GM23338 (cell line): Measurements from ENCODE around the gene PUM2. TPM values are rescaled to one million over a fixed set of nuclear protein-coding genes. Genes with fewer than 3 reads are reported as not detected.

Source experiments
- ATAC-seq: fragments of 200-7000 bp; cut with Tn5 transposase; 3 replicates; pipeline ENCODE4 v1.9.1; 2020
- DNase-seq: peaks from one replicate; pipeline ENCODE4 v3.0.0-alpha.2; 2015; ENCODE audit warnings: low spot score
- H2AFZ ChIP-seq: fragments of 200-600 bp; sonication (generic); 2 replicates; pipeline ENCODE4 v1.8.0; 2016; ENCODE audit warnings: antibody characterized with exemption, mild to moderate bottlenecking, moderate library complexity
- H3F3A ChIP-seq: fragments of 200-600 bp; sonication (generic); replicated peaks from 2 replicates; pipeline ENCODE4 v1.8.0; 2017; ENCODE audit warnings: antibody characterized with exemption, mixed run types, low read depth
- H3K27ac ChIP-seq: fragments of 200-600 bp; sonication (generic); 2 replicates; pipeline ENCODE4 v1.6.1; 2016; ENCODE audit warnings: low read depth
- H3K27me3 ChIP-seq: fragments of 200-600 bp; sonication (generic); 2 replicates; pipeline ENCODE4 v1.8.0; 2016; ENCODE audit warnings: mild to moderate bottlenecking, mixed run types, moderate library complexity; ENCODE audit not compliant: insufficient read depth
- H3K36me3 ChIP-seq: fragments of 200-600 bp; sonication (generic); 2 replicates; pipeline ENCODE4 v1.8.0; 2016; ENCODE audit warnings: mild to moderate bottlenecking; ENCODE audit not compliant: insufficient read depth
- H3K4me1 ChIP-seq: fragments of 200-600 bp; sonication (generic); 2 replicates; pipeline ENCODE4 v1.8.0; 2016; ENCODE audit warnings: mild to moderate bottlenecking, moderate library complexity; ENCODE audit not compliant: insufficient read depth
- H3K4me2 ChIP-seq: fragments of 200-600 bp; sonication (generic); 2 replicates; pipeline ENCODE4 v1.7.1; 2017; ENCODE audit warnings: mixed run types
- H3K4me3 ChIP-seq: fragments of 200-600 bp; sonication (generic); 2 replicates; pipeline ENCODE4 v1.6.1; 2016; ENCODE audit warnings: mixed run types
- H3K79me2 ChIP-seq: fragments of 200-600 bp; sonication (generic); replicated peaks from 2 replicates; pipeline ENCODE4 v1.8.0; 2017; ENCODE audit warnings: mild to moderate bottlenecking; ENCODE audit not compliant: insufficient read depth
- H3K9me2 ChIP-seq: fragments of 200-600 bp; sonication (generic); 2 replicates; pipeline ENCODE4 v1.8.0; 2017; ENCODE audit not compliant: insufficient read depth
- H4K20me1 ChIP-seq: fragments of 200-600 bp; sonication (generic); replicated peaks from 2 replicates; pipeline ENCODE4 v1.8.0; 2017; ENCODE audit warnings: mild to moderate bottlenecking; ENCODE audit not compliant: insufficient read depth
- H3K27ac Mint-ChIP-seq: 2 replicates; pipeline ENCODE4 v1.8.0; 2020; ENCODE audit warnings: inconsistent platforms, mild to moderate bottlenecking, moderate library complexity, mixed read lengths
- H3K27me3 Mint-ChIP-seq: 3 replicates; pipeline ENCODE4 v1.8.0; 2022; ENCODE audit warnings: low read depth, mild to moderate bottlenecking, moderate library complexity, mixed read lengths, inconsistent platforms; ENCODE audit not compliant: insufficient read depth, poor library complexity
- H3K36me3 Mint-ChIP-seq: 3 replicates; pipeline ENCODE4 v1.8.0; 2021; ENCODE audit warnings: low read depth, mild to moderate bottlenecking, inconsistent platforms, moderate library complexity, mixed read lengths
- H3K4me1 Mint-ChIP-seq: 3 replicates; pipeline ENCODE4 v1.8.0; 2020; ENCODE audit warnings: mild to moderate bottlenecking, inconsistent platforms, mixed read lengths
- H3K4me3 Mint-ChIP-seq: 3 replicates; pipeline ENCODE4 v1.8.0; 2021; ENCODE audit warnings: moderate library complexity, mild to moderate bottlenecking, inconsistent platforms, mixed read lengths
- H3K9me3 Mint-ChIP-seq: 3 replicates; pipeline ENCODE4 v1.8.0; 2020; ENCODE audit warnings: moderate library complexity, mild to moderate bottlenecking, inconsistent platforms, mixed read lengths
- POLR2AphosphoS5 ChIP-seq: IDR thresholded peaks from 2 replicates; pipeline ENCODE4 v1.6.1; 2016; ENCODE audit warnings: antibody characterized with exemption, low read depth
- ZNF331 ChIP-seq: fragments of 250-450 bp; sonication (Bioruptor Pico); IDR thresholded peaks from 2 replicates; pipeline ENCODE4 v1.5.0; 2020; ENCODE audit warnings: low read depth, mild to moderate bottlenecking, moderate library complexity
- polyA plus RNA-seq: library from polyadenylated mRNA; unstranded; fragments of >200 nt; fragmentation: Nextera tagmentation; extraction: Ambion mirVana; gene quantifications from 2 replicates; pipeline ENCODE4 v1.2.1, GENCODE V29; 2016
- total RNA-seq: library from RNA; depleted of rRNA; stranded (reverse); fragments of >200 nt; shearing (Covaris generic); gene quantifications from 2 replicates; pipeline ENCODE4 v1.2.3, GENCODE V29; 2014
- TF ChIP-seq, protein P1 (sequence below): IDR thresholded peaks from one replicate; pipeline ENCODE4 v1.6.1; 2018; ENCODE audit warnings: antibody characterized with exemption; ENCODE audit not compliant: unreplicated experiment
- TF ChIP-seq, protein P2 (sequence below), 2 experiments: fragments of 200-600 bp in 1 of 2; sonication (generic) in 1 of 2; conservative IDR thresholded peaks; 2 replicates each; pipeline versions ENCODE4 v1.5.1 to v1.6.1; 2016 to 2017; ENCODE audit warnings: antibody characterized with exemption in 2 of 2, low read depth in 2 of 2, mild to moderate bottlenecking in 2 of 2, moderate library complexity in 1 of 2

Gene PUM2
- total and polyA plus RNA-seq, 2 experiments from 2014 or later = 29.9 to 94.1 TPM

GRCh38 chr2:20207051-20207450 is 143.6 kb downstream of the PUM2 start:
- Mint-ChIP-seq H3K36me3 (peaks cover 21% of the 10 kb centered on the region), H3K9me3 (no peaks in the 10 kb centered on the region), H3K27ac (peak overlapping the region; percentile 75), H3K27me3 (peaks cover 2% of the 10 kb centered on the region), H3K4me3 (no peak overlapping the region), H3K4me1 (peaks cover 7% of the 10 kb centered on the region; the same call in 2 of the 3 replicates)
- Histone ChIP-seq H3K4me2 (no peak overlapping the region), H3F3A (no peaks in the 10 kb centered on the region), H4K20me1 (peaks cover 7% of the 10 kb centered on the region; the same call in 1 of the 2 replicates), H3K79me2 (peaks cover 39% of the 10 kb centered on the region), H3K27me3 (no peaks in the 10 kb centered on the region), H2AFZ (no peak overlapping the region), H3K4me1 (peaks cover 4% of the 10 kb centered on the region; the same call in 1 of the 2 replicates), H3K9me2 (no peaks in the 10 kb centered on the region), H3K27ac (no peak overlapping the region), H3K36me3 (peaks cover 4% of the 10 kb centered on the region), H3K4me3 (no peak overlapping the region)
- DNase-seq (no peak), ATAC-seq (no peak)
- TF ChIP-seq, protein P1, sequence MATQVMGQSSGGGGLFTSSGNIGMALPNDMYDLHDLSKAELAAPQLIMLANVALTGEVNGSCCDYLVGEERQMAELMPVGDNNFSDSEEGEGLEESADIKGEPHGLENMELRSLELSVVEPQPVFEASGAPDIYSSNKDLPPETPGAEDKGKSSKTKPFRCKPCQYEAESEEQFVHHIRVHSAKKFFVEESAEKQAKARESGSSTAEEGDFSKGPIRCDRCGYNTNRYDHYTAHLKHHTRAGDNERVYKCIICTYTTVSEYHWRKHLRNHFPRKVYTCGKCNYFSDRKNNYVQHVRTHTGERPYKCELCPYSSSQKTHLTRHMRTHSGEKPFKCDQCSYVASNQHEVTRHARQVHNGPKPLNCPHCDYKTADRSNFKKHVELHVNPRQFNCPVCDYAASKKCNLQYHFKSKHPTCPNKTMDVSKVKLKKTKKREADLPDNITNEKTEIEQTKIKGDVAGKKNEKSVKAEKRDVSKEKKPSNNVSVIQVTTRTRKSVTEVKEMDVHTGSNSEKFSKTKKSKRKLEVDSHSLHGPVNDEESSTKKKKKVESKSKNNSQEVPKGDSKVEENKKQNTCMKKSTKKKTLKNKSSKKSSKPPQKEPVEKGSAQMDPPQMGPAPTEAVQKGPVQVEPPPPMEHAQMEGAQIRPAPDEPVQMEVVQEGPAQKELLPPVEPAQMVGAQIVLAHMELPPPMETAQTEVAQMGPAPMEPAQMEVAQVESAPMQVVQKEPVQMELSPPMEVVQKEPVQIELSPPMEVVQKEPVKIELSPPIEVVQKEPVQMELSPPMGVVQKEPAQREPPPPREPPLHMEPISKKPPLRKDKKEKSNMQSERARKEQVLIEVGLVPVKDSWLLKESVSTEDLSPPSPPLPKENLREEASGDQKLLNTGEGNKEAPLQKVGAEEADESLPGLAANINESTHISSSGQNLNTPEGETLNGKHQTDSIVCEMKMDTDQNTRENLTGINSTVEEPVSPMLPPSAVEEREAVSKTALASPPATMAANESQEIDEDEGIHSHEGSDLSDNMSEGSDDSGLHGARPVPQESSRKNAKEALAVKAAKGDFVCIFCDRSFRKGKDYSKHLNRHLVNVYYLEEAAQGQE = no peak
- TF ChIP-seq POLR2AphosphoS5 = no peak

DNA sequence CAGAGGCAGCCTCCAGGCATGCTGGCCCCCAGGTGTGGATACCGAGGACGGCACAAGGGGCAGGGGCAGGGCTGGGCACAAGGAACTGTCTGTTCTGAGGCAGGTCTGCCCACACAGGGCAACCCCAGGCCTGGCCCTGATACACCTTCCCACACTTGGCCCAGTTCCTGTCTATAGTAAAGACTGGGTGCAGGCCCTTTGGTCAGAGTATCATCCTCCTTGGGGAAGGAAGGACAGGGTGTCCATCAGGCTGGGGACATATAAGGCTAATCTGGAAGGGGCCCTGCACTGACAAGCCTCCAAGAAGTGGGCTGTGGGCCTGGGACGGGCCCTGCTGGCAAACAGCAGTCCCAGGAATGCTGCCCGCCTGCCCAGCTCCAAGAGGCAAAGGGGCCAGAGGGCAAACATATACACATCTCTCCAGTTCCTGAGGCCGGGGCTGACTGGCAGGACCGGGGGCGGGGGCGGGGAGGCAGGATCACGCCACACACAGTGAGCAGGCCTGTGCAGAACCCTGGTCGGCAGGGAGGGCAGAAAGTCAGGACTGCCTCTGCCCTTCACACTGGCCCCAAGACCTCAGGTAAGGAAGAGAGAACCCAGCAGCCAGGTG is 144.6 kb downstream of the PUM2 start:
- TF ChIP-seq, protein P2, sequence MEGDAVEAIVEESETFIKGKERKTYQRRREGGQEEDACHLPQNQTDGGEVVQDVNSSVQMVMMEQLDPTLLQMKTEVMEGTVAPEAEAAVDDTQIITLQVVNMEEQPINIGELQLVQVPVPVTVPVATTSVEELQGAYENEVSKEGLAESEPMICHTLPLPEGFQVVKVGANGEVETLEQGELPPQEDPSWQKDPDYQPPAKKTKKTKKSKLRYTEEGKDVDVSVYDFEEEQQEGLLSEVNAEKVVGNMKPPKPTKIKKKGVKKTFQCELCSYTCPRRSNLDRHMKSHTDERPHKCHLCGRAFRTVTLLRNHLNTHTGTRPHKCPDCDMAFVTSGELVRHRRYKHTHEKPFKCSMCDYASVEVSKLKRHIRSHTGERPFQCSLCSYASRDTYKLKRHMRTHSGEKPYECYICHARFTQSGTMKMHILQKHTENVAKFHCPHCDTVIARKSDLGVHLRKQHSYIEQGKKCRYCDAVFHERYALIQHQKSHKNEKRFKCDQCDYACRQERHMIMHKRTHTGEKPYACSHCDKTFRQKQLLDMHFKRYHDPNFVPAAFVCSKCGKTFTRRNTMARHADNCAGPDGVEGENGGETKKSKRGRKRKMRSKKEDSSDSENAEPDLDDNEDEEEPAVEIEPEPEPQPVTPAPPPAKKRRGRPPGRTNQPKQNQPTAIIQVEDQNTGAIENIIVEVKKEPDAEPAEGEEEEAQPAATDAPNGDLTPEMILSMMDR (conservative IDR thresholded peaks at IDR 0.05; ENCODE audit: low read depth in 2 of 2) = peak in 1 of 2 experiments; percentile 29; a peak in 2 of 4 replicates
- TF ChIP-seq ZNF331 (CRISPR knock-in tag) = no peak
- Histone ChIP-seq H3K27me3 (no peaks in the 10 kb centered on the region), H3K36me3 (peaks cover 7% of the 10 kb centered on the region), H3K9me2 (no peaks in the 10 kb centered on the region), H3K27ac (no peak overlapping the region), H4K20me1 (peaks cover 7% of the 10 kb centered on the region; the same call in 1 of the 2 replicates), H3F3A (no peaks in the 10 kb centered on the region), H3K4me1 (peaks cover 4% of the 10 kb centered on the region; the same call in 1 of the 2 replicates), H3K4me2 (no peak overlapping the region), H2AFZ (no peak overlapping the region), H3K79me2 (peaks cover 39% of the 10 kb centered on the region), H3K4me3 (no peak overlapping the region)
- peak; percentile 17; the same call in 2 of the 3 replicates for ATAC-seq
- H3K4me1 Mint-ChIP-seq = peaks cover 6% of the 10 kb centered on the region; the same call in 1 of the 3 replicates
- no peak overlapping the region for H3K4me3 Mint-ChIP-seq
- no peak overlapping the region for H3K27ac Mint-ChIP-seq
- no peak for DNase-seq
- peaks cover 31% of the 10 kb centered on the region for H3K36me3 Mint-ChIP-seq
- H3K27me3 Mint-ChIP-seq = peaks cover 4% of the 10 kb centered on the region
- H3K9me3 Mint-ChIP-seq = no peaks in the 10 kb centered on the region
